Karpas-422 (cell line): ENCODE results near the gene ZNF609. TPM values are rescaled to one million over a fixed set of nuclear protein-coding genes. Genes with fewer than 3 reads are reported as not detected.

ENCODE experiments used
- DNase-seq: peaks from one replicate; pipeline ENCODE4 v3.0.0-alpha.2; 2015
- H2AFZ ChIP-seq: fragments of 200-600 bp; sonication (generic); 2 replicates; pipeline ENCODE4 v1.6.1; 2014; ENCODE audit warnings: antibody characterized with exemption, low read length, mixed read lengths
- H3K27ac ChIP-seq: fragments of 200-600 bp; sonication (generic); 2 replicates; pipeline ENCODE4 v1.5.1; 2014; ENCODE audit warnings: mild to moderate bottlenecking, low read length, moderate library complexity
- H3K27me3 ChIP-seq: fragments of 200-600 bp; sonication (generic); 2 replicates; pipeline ENCODE4 v1.6.1; 2014; ENCODE audit warnings: low read length, mixed read lengths
- H3K36me3 ChIP-seq: fragments of 200-600 bp; sonication (generic); 2 replicates; pipeline ENCODE4 v1.6.1; 2014; ENCODE audit warnings: low read length, mixed read lengths; ENCODE audit not compliant: insufficient read depth
- H3K4me1 ChIP-seq: fragments of 200-600 bp; sonication (generic); 2 replicates; pipeline ENCODE4 v1.6.1; 2014; ENCODE audit warnings: mild to moderate bottlenecking, low read length, mixed read lengths
- H3K4me2 ChIP-seq: fragments of 200-600 bp; sonication (generic); 2 replicates; pipeline ENCODE4 v1.6.1; 2014; ENCODE audit warnings: low read length, low read depth, mild to moderate bottlenecking; ENCODE audit not compliant: poor library complexity, severe bottlenecking
- H3K4me3 ChIP-seq: fragments of 200-600 bp; sonication (generic); 2 replicates; pipeline ENCODE4 v1.5.1; 2014; ENCODE audit warnings: mild to moderate bottlenecking, antibody characterized with exemption, low read length, mixed read lengths
- H3K79me2 ChIP-seq: fragments of 200-600 bp; sonication (generic); 2 replicates; pipeline ENCODE4 v1.6.1; 2014; ENCODE audit warnings: mild to moderate bottlenecking, low read length, mixed read lengths
- H3K9ac ChIP-seq: fragments of 200-600 bp; sonication (generic); 2 replicates; pipeline ENCODE4 v1.6.0; 2014; ENCODE audit warnings: low read length
- H3K9me2 ChIP-seq: fragments of 200-600 bp; sonication (generic), shearing (Covaris generic); replicated peaks from 2 replicates; pipeline ENCODE4 v1.6.0; 2014; ENCODE audit warnings: mild to moderate bottlenecking, low read length, moderate library complexity; ENCODE audit not compliant: insufficient read depth
- H3K9me3 ChIP-seq: fragments of 300-700, 200-600 bp; sonication (generic); 2 replicates; pipeline ENCODE4 v1.6.1; 2014; ENCODE audit warnings: low read length, mixed read lengths
- H4K20me1 ChIP-seq: fragments of 200-600 bp; sonication (generic); 2 replicates; pipeline ENCODE4 v1.6.1; 2014; ENCODE audit warnings: mild to moderate bottlenecking, antibody characterized with exemption, low read length, low read depth; ENCODE audit not compliant: insufficient read depth
- small RNA-seq: library from RNA; depleted of rRNA; stranded (forward); fragments of <200 nt; gene quantifications from one replicate; pipeline ENCODE3, GENCODE V24; 2014
- total RNA-seq: library from RNA; depleted of rRNA; stranded (reverse); fragments of >200 nt; shearing (Covaris generic); gene quantifications from 2 replicates; pipeline ENCODE4 v1.2.3, GENCODE V29; 2014; ENCODE audit warnings: low replicate concordance; rRNA removed

Gene ZNF609
- total RNA-seq, 1 experiment from 2014 or later = 26.7 TPM

GRCh38 chr15:64731805-64732151, 271.4 kb downstream of the ZNF609 start:
- no peak for DNase-seq
- Histone ChIP-seq H3K9me3 (no peaks in the 10 kb centered on the region), H3K4me2 (no peak overlapping the region), H3K27ac (no peak overlapping the region), H4K20me1 (no peaks in the 10 kb centered on the region), H3K4me3 (no peak overlapping the region), H2AFZ (no peak overlapping the region), H3K9me2 (no peaks in the 10 kb centered on the region), H3K79me2 (no peaks in the 10 kb centered on the region), H3K9ac (no peak overlapping the region), H3K27me3 (no peaks in the 10 kb centered on the region), H3K4me1 (no peaks in the 10 kb centered on the region), H3K36me3 (no peaks in the 10 kb centered on the region)

DNA sequence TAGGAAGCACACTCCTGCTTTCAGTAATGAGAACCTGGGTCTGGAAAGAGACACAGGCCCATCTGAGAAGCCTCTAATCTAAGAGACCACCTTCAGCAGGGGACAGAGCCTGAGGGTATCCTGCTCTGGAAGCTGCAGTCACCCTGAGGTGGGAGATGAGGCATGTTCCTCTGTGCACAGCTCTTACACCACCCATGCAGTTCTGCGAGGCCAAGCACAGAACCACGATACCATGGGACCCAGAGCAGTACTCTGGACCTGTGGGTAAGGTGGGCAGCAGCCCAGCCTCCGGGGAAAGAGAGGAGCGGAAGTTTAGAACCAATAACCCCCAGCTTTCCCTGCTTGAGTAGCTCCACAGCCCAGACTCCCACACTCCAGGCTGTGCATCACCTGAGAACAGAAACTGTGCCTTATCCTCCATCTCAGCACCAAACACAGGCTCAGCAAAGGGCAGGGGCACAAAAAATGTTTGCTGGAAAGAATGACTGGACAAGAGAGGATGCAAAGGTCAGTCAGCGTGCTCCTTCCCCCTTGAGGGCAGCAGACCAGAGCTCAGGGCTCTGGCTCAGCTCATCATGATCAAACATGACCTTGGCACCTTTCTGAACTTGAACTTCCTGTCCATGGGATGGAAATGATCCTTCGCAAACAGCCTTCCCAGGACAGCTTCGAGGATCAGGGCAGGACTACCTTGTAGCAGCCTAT, 271.9 kb downstream of the ZNF609 start:
- no peaks in the 10 kb centered on the region for H3K79me2 ChIP-seq
- H3K36me3 ChIP-seq = no peaks in the 10 kb centered on the region
- no peaks in the 10 kb centered on the region for H3K27me3 ChIP-seq
- H3K9ac ChIP-seq = no peak overlapping the region
- H4K20me1 ChIP-seq = no peaks in the 10 kb centered on the region
- H2AFZ ChIP-seq = no peak overlapping the region
- no peak for DNase-seq
- H3K9me3 ChIP-seq = no peaks in the 10 kb centered on the region
- no peak overlapping the region for H3K4me3 ChIP-seq
- no peak overlapping the region for H3K4me2 ChIP-seq
- H3K4me1 ChIP-seq = no peaks in the 10 kb centered on the region
- H3K27ac ChIP-seq = no peak overlapping the region
- no peaks in the 10 kb centered on the region for H3K9me2 ChIP-seq

Small RNA genes lying within 50 kb of the gene (small RNA-seq; reads per million reads assigned to genes)
- gene AC100830.2 = not detected
- gene RF00019 = not detected
- gene RNU6-549P = not detected

Other genes starting within 250 kb of the ZNF609 start
- gene CSNK1G1, start 104.4 kb upstream of the ZNF609 start, total RNA-seq = 29.1 and 37.1 TPM in 2 replicates
- gene PCLAF, start 79.1 kb upstream of the ZNF609 start, total RNA-seq = 24.7 and 223 TPM in 2 replicates
- gene TRIP4, start 72.7 kb upstream of the ZNF609 start, total RNA-seq = 9.2 and 11.9 TPM in 2 replicates